ENCODE measurements around the gene FAF1. TPM values are rescaled to one million over a fixed set of nuclear protein-coding genes. Genes with fewer than 3 reads are reported as not detected.
A peak's percentile ranks its signal among the peaks of the same experiment; 100 is the strongest.

The FAF1 gene
- total and polyA plus RNA-seq, 4 donors: 27.2 to 51.6 (median 37.1) TPM

GRCh38 chr1:50418600-50419109 is 541.4 kb downstream of the FAF1 start:
- TF ChIP-seq CTCF (IDR thresholded peaks at IDR 0.05; ENCODE audit: control extremely low read depth, extremely low read depth): no peak
- Histone ChIP-seq H3K9me3 (ENCODE audit: control insufficient read depth in 4 of 4, insufficient read depth in 3 of 4, low read length in 3 of 4) (peaks cover 0 to 24% (median 0%) of the 10 kb centered on the region in 4 donors), H3K4me1 (ENCODE audit: control insufficient read depth in 5 of 5, insufficient read depth in 5 of 5, low read length in 5 of 5) (peaks cover 0 to 37% (median 8%) of the 10 kb centered on the region in 5 donors), H3K27ac (ENCODE audit: low read depth in 1 of 2, low read length in 1 of 2) (no peak overlapping the region), H3K9ac (ENCODE audit: insufficient read depth in 1 of 2, low read length in 2 of 2) (no peak overlapping the region), H3K27me3 (ENCODE audit: control insufficient read depth in 3 of 3, insufficient read depth in 3 of 3, low read length in 2 of 3) (peaks cover 29 to 92% (median 90%) of the 10 kb centered on the region in 3 donors), H3K36me3 (ENCODE audit: control insufficient read depth in 4 of 4, insufficient read depth in 4 of 4, low read length in 4 of 4) (no peaks in the 10 kb centered on the region), H3K4me3 (no peak overlapping the region)
- DNase-seq (peak in 1 of 3 donors; percentile 38), ATAC-seq (ENCODE audit: insufficient read depth, low FRiP score) (no peak)
- 1 to 2% methylated on average over 52 to 64 of the region's 64 CpGs for WGBS, 2 donors

- Histone ChIP-seq H3K4me1 (ENCODE audit: control insufficient read depth in 5 of 5, insufficient read depth in 5 of 5, low read length in 5 of 5) (peaks cover 0 to 31% (median 8%) of the 10 kb centered on the region in 5 donors), H3K9me3 (ENCODE audit: control insufficient read depth in 4 of 4, insufficient read depth in 3 of 4, low read length in 3 of 4) (peaks cover 0 to 24% (median under 1%) of the 10 kb centered on the region in 4 donors), H3K27me3 (ENCODE audit: control insufficient read depth in 3 of 3, insufficient read depth in 3 of 3, low read length in 2 of 3) (peaks cover 29 to 90% (median 87%) of the 10 kb centered on the region in 3 donors), H3K27ac (ENCODE audit: low read depth in 1 of 2, low read length in 1 of 2) (no peak overlapping the region), H3K9ac (ENCODE audit: insufficient read depth in 1 of 2, low read length in 2 of 2) (no peak overlapping the region), H3K4me3 (no peak overlapping the region), H3K36me3 (ENCODE audit: control insufficient read depth in 4 of 4, insufficient read depth in 4 of 4, low read length in 4 of 4) (no peaks in the 10 kb centered on the region)
- DNase-seq (no peak), ATAC-seq (ENCODE audit: insufficient read depth, low FRiP score) (no peak)
- TF ChIP-seq CTCF (IDR thresholded peaks at IDR 0.05; ENCODE audit: control extremely low read depth, extremely low read depth): no peak
- WGBS, 2 donors: 14 to 16% methylated on average over 20 of the region's 20 CpGs
Measured at GRCh38 chr1:50417946-50418599, 542.0 kb downstream of the FAF1 start.

- H3K9me3 ChIP-seq (ENCODE audit: control insufficient read depth in 4 of 4, insufficient read depth in 3 of 4, low read length in 3 of 4): peaks cover 0 to 26% (median 2%) of the 10 kb centered on the region in 4 donors
- no peak overlapping the region for H3K27ac ChIP-seq (ENCODE audit: low read depth in 1 of 2, low read length in 1 of 2)
- H3K4me3 ChIP-seq: no peak overlapping the region
- DNase-seq: no peak
- WGBS, 2 donors: 12% methylated on average over 23 of the region's 23 CpGs
- TF ChIP-seq CTCF (IDR thresholded peaks at IDR 0.05; ENCODE audit: control extremely low read depth, extremely low read depth): no peak
- no peaks in the 10 kb centered on the region for H3K36me3 ChIP-seq (ENCODE audit: control insufficient read depth in 4 of 4, insufficient read depth in 4 of 4, low read length in 4 of 4)
- ATAC-seq (ENCODE audit: insufficient read depth, low FRiP score): no peak
- H3K27me3 ChIP-seq (ENCODE audit: control insufficient read depth in 3 of 3, insufficient read depth in 3 of 3, low read length in 2 of 3): peaks cover 29 to 89% (median 86%) of the 10 kb centered on the region in 3 donors
- H3K9ac ChIP-seq (ENCODE audit: insufficient read depth in 1 of 2, low read length in 2 of 2): no peak overlapping the region
- H3K4me1 ChIP-seq (ENCODE audit: control insufficient read depth in 5 of 5, insufficient read depth in 5 of 5, low read length in 5 of 5): peaks cover 0 to 25% (median 3%) of the 10 kb centered on the region in 5 donors
Measured at GRCh38 chr1:50417507-50417906, 542.6 kb downstream of the FAF1 start.
